HG02610 (cell line): ENCODE measurements around the gene DEXI.
A peak's percentile ranks its signal among the peaks of the same experiment; 100 is the strongest.

Source experiments
- ATAC-seq: cut with Tn5 transposase; IDR thresholded peaks from one replicate; pipeline ENCODE4 v1.9.1; 2021; ENCODE audit warnings: mild to moderate bottlenecking, moderate library complexity; ENCODE audit not compliant: unreplicated experiment

DEXI gene

DNA sequence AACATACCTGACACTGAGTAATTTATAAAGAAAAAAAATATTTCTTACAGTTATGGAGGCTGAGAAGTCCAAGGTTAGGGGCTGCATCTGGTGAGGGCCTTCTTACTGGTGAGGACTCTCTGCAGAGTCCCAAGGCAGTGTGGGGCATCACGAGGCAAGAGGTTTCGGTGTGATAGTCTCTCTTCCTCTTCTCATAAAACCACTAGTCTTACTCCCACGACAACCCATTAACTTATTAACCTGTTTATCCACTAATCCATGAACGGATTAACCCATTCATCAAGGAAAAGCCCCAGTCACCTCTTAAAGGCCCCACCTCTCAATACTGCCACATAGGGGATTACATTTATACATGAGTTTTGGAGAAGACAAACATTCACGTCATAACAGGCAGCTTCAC is 45.1 kb downstream of the DEXI start:
- peak; percentile 51 for ATAC-seq

DNA sequence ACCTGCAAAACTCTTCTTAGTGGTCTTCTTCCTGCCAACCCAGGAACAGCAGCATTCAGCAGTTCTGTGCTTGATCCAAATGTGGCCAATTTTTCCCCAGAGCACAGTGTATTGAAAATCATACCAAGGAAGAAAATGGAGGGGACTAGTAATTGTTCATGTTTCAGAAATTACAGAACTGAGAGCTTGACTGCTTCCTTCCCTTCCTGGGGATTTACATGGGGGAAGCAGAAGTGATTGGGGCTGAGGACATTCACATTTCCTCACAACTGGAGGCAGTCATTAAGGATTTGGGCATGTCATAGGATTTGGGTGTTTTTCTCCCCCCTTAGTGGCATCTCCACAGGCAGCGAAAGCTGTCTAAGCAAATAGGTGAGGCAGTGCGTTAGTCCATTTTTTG is 45.5 kb downstream of the DEXI start:
- no peak for ATAC-seq

DNA sequence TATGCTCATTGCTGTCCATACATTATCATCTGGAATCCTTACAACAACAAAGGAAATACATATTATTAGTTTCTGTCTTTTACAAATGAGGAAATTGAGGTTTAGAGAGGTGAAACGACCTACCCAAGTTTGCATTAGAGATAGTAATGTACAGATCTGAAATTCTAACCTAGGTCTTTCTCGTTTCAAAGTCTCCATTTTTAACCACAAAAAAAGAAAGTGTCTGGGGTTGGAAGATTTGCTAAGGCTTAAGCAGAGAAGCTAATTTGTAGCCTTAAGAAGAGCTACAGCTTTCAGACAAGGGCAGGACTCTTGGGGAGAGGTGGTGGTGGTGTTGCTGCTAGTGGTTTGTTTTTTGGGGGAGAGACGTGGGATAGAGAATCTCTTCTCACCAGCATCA is 46.1 kb downstream of the DEXI start:
- no peak for ATAC-seq

DNA sequence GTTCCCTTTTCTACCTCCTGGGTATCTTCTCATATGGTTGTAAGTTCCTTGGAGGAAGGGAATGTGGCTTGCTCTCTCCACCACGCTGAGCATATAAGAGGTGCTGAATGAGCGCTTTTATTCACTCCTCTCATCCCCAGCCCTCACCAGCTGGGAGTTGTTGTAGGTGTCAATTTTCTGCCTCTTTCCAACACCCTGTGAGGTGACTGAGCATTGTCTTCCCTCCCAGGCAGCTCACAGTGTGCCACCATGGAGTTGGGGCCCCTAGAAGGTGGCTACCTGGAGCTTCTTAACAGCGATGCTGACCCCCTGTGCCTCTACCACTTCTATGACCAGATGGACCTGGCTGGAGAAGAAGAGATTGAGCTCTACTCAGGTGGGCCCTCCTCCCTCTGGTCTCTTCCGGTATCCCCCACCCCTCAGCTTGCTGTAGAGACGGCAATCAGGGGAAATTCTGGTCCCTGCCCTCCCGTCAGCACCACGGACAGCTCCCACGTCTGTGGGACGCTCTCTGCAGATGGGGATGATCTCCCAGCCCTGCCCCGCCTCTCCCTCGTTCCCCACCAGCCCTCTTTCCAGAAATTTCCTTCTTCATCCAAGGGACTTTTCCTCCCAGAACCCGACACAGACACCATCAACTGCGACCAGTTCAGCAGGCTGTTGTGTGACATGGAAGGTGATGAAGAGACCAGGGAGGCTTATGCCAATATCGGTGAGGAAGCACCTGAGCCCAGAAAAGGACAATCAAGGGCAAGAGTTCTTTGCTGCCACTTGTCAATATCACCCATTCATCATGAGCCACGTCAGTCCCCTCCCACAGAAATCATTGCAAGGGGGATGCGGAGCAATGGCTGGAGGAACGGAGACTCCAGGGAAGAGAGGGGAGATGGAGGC is 47.0 kb downstream of the DEXI start:
- no peak for ATAC-seq

DNA sequence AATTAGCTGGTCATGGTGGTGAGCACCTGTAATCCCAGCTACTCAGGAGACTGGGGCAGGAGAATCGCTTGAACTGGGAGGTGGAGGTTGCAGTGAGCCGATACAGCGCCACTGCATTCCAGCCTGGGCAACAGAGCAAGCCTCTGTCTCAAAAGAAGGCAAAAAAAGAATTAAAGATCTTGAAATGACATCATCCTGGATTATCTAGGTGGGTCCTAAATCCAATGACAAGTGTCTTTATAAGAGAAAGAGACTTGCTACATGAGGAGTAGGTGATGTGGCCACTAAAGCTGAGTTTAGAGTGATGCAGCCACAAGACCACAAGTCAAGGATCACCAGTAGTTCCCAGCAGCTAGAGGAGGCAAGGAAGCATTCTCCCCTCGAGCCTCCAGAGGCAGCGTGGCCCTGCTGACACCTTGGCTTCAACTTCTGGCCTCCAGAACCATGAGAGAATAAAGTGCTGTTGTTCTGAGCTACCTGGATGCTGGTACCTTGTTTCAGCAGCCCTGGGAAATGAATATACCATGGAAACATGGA is 49.4 kb downstream of the DEXI start:
- ATAC-seq: no peak

DNA sequence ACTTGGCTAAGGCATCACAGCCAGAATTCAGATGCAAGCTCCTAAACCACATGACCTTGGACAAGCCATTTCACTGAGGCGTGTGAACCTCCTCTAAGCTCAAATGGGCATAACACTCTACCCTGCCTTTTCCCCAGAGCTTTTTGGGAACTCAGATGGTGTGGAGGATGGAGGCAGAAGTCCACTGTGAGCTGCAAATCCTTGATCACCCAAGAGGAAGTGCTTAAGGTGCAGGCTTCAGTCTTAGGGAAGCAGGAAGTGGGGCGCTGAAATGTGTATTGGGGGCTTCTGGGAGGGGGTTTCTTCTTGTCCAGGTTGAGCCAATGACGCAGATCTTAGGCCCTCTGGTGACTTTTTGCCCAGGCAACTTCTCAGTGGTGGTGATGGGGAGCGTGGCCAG is 52.4 kb downstream of the DEXI start:
- no peak for ATAC-seq

DNA sequence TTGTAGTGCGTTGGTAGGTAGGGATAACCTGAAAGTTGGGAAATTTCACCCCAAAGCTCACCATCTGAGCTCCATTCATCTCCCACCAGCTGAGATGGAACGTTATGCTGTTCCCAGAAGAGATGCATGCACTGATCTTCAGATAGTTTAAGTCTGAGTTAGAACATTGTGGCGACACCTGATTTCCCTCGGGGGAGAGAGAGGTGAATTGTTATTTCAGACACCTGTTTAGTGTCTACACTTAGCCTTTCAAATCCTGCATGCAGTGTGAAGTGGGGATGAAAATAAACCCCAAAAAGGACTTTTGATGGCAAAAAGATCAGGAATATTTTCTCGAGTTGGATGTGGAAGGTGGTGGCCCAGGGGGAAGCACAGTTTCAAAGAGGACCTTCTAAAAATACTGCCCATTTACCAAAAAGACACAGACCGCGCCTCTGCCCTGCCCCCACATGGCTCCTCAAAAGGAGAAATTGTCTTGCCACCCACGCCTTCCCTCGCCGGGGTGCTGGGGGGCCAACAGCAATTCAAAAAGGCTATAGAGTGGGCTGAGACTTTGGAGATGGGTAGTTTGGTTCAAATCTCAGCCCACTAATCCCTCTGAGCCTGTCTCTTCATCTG is 53.8 kb downstream of the DEXI start:
- ATAC-seq: no peak

DNA sequence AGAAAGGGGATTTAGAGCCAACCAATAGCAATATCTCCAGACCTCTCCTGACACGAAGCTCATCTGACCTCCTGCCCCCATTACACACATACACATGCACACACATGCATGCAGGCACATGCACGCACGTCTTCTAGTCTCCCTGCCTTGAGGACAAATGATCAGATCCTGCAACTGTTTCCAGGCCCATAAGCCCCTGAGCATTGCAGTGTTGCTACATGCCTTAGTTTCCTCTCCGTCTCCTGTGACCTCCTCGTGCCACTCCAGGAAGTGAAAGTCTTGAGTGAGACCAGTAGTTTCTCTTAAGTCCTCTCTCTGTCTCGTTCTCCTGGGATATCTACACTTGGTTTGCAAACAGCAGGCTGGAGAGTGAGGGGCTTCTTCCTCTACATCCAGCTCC is 57.0 kb downstream of the DEXI start:
- ATAC-seq: no peak

DNA sequence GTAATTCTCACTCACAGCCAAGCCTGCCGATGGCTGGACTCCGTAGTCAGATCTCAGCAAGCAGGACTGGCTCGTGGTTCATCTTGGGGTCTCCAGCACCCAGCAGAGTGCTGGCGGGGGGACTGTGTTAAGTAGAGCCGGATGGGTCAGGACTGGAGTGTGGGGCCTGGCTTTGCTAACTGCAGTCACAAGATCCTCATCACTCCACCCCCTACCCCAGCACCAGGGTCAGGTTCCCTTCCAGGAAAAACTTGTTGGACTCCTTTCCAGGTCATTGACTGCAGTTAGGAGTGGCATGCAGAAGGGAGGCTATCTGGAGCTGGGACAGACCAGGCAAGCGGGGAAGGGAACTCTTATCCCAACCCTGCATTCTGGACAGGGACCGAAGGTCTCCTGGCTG is 59.3 kb downstream of the DEXI start:
- no peak for ATAC-seq

DNA sequence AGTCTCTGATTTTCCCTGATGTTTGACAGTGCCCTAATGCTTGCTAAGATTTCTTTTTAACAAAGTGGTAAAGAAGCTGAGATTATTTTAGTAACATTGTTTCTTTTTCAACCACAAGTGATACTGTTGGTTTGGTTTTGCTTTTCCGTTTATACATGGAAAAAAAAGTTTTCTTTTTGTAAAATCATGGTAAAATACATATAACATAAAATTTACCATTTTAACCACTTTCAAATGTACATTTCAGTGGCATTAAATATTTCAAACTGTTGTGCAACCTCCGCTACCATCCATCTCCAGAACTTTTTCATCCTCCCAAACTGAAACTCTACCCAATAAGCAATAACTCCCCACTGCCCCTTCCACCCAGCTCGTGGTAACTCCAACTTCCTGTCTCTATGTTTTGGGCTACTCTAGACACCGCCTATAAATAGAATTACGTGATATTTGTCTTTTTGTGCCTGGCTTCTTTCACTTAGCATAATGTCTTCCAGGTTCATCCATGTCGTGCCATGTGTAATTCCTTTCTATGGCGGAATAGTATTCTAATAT is 60.7 kb downstream of the DEXI start:
- no peak for ATAC-seq

DNA sequence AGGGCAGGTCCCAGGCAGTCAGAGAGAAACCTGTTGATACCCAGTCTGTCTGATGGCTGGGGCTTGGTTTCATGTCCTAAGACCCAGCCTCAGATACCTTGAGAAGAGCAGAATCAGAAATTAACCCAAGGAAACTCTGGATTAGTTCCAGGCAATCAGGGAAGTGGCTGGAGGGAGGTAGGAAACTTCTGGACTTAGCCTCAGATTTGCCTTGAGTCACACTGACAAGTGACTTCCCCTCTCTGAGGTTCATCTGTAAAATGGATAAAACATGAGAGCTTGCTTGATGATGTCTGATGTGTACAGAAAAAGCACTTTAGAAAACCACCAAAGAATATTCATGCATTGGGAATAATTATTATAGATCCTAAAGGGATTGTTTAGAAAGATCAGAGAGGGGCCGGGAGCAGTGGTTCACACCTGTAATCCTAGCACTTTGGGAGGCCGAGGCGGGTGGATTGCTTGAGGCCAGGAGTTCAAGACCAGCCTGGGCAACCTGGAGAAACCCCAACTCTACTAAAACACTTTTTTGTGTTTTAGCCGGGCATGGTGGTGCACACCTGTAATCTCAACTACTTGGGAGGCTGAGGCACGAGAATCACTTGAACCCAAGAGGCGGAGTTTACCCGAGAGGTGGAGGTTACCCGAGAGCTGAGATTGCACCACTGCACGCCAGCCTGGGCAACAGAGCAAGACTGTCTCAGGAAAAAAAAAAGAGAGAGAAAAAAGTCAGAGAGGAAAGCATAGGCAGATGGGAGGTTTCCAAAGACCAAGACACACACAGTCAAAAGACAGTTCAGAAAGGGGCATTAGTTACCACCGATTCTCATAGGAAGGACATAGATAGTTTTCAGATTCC is 61.4 kb downstream of the DEXI start:
- no peak for ATAC-seq

DNA sequence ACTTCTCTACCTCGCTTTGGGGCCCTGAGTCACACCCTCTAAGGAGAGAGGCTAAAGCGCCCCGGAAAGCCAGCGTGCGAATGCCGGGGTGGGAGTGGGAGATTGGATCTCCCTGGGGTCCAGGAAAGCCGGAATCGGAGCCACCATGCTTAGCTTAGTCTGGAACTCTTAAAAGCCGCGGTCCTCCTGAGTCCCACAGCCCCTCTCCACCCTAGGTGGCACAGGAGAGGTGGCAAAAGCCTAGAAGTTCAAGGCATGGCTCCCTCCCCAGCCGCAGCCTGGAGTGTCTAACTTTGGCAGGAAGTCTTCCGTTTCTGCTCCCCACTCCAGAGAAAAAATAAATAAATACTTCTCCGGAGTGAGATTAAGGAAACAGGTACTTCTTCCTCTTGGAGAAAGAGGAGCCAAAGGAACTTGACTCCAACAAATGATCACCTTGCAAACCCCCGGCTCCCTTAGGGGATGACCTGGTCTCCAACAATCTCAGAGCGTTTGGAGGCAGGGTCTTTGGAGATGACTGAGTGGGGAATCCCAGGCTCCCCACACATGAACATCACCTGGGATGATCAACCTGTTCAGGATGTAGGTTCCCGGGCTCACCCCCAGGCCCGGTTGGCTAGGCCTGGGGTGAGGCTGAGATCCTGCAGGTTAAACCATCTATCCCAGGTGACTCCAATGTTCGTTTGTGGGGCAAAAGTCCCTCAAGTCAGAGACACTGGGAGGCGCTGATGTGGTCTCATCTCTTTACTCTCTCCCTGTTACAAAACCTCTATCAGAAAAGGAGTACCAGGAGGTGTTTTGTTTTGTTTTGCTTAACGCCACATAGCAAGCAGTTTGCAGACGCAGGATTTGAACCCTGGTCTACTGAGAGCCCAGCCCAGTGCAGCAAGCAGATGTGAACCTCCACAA is 62.3 kb downstream of the DEXI start:
- ATAC-seq: no peak
